GM21526 (cell line): ENCODE results near the gene EFR3B.

Experiments
- ATAC-seq: cut with Tn5 transposase; IDR thresholded peaks from one replicate; pipeline ENCODE4 v1.9.1; 2021; ENCODE audit warnings: moderate library complexity; ENCODE audit not compliant: unreplicated experiment, low FRiP score

Gene EFR3B

DNA sequence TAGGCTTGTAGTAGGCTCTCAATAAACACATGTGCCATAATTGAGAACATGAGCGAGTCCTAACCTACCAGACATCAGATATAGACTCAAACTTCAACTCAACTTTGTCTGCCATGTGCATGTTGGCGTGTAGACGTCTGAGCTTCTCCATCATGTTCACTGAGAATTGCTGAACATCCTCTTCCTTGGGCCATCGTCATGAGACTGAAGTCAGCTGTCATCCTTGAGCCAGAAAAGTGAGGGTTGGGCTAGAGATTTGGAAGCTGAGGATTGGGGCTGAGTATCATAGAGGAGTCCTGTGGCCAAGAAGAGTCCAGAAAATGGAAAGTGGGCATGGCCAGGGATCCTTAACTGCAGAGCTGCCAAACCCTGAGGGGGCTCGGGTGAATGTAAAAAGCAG is 7.8 kb upstream of the EFR3B start:
- ATAC-seq, result no peak

- no peak for ATAC-seq
These were observed 6.2 kb upstream of the EFR3B start for GRCh38 chr2:25035537-25036220.

DNA sequence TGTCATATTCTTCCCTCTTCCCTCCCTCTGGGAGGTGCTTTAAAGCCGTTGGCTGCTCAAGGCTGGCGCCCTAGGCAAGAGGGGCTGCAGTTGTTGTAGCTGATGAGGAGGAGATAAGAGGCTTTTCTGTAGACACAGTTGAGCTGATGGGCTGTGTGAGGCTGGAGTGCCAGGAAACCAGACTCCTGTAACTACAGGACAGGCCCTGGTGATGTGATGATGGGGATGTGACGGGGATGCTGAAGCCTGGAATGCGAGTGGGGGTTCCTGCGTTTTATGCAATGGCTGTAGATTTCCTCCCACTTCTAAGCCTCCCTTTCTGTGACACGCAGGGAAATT is 5.7 kb upstream of the EFR3B start:
- ATAC-seq, result no peak

DNA sequence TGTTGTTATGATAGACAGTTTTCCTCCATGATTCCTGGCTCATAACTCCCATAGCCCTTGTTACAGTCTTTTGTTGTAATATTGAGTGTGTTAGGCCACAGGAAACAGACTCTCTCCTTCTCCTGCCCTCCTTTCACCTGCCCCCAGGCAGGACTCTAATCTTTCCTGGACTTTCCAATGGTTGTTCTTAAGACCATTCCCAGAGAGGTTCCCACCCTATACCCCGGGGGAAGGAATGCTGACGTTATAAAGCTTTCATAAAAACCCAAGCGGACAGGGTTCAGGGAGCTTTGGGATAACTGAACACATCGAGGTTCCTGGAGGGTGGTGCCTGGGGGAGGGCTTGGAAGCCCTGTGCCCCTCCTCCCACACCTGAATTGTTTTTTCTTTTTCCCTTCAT is 2.8 kb upstream of the EFR3B start:
- no peak for ATAC-seq

GRCh38 chr2:25041307-25041927 is 459 bp upstream of the EFR3B start:
- ATAC-seq, result no peak

- ATAC-seq, result no peak
These were observed 705 bp downstream of the EFR3B start for GRCh38 chr2:25042321-25043240.

DNA sequence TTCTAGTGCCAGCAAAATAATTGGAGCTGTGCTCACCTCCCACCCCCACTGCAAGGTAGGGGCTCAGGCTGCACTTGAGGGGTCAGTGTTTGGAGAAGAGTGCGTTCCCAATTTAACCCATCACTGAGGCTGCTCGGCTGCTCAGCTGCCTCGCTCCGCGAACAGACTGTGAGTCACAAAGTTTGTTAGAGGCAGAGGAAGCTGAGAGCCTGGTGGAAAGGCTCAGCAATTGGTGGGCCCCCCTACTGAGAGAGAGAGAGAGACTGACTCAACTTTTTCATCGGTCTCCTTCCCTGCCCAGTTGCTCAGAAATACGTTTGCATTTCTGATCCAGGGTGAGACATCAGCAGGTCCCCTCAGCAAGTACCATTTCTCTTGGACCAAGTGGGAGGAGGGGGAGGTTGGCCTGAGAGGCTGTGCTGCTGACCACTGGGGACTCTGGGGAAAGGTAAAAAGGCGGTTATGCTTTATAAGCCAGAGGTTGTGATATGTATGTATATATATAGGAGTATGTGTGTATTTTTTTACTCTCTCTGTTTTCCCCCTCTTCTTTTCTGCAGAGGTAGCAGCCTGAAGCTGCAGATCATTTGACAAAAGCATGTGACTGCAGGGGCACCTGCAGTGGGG is 1.5 kb downstream of the EFR3B start:
- ATAC-seq, result no peak

- ATAC-seq, result no peak
These were observed 2.1 kb downstream of the EFR3B start for GRCh38 chr2:25044011-25044410.

- no peak for ATAC-seq
These were observed 3.1 kb downstream of the EFR3B start for GRCh38 chr2:25044990-25045389.

DNA sequence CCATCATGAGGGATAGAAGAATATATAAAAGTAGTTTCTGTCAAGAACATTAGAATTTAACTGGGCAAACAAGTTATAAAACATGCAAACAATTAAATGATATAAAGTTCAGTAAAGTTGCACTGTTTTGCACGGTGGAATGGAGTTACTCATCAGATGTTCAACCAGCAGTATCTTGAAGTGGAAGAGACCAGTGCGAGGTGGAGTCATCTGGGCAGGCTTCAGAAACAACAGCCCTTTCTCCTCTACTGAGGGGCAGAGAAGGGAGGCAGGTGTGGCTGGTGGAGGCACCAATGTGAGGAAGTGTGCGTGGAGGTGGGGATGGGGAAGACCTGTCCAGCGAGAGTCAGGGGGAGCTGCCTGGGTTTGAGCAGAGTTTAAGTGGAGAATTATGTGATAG is 7.5 kb downstream of the EFR3B start:
- ATAC-seq, result no peak

GRCh38 chr2:25050128-25050527 is 8.3 kb downstream of the EFR3B start:
- ATAC-seq, result no peak

DNA sequence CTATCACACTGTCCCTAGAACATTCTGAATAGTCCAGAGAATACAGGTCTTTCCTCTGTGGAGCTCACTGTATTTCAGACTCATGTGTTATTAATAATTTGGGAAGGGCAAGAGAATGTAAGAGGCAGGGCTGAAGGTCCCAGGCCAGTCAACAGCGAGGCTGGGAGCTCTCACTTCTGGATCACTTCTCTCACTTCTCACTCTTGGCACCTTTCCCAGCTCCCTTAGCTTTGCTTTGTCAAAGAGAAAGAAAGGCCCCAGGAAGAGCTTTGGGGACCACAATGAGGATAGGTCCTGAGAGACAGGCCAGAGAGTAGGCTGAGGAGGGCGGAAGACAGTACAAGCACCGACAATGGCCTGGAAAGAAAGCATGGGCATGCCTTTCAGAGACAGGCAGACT is 11.2 kb downstream of the EFR3B start:
- ATAC-seq, result no peak

- no peak for ATAC-seq
These were observed 12.8 kb downstream of the EFR3B start for GRCh38 chr2:25054720-25055119.

GRCh38 chr2:25055376-25055920 is 13.6 kb downstream of the EFR3B start:
- ATAC-seq, result no peak

GRCh38 chr2:25056098-25056821 is 14.4 kb downstream of the EFR3B start:
- no peak for ATAC-seq

GRCh38 chr2:25062511-25062917 is 20.6 kb downstream of the EFR3B start:
- ATAC-seq, result no peak

DNA sequence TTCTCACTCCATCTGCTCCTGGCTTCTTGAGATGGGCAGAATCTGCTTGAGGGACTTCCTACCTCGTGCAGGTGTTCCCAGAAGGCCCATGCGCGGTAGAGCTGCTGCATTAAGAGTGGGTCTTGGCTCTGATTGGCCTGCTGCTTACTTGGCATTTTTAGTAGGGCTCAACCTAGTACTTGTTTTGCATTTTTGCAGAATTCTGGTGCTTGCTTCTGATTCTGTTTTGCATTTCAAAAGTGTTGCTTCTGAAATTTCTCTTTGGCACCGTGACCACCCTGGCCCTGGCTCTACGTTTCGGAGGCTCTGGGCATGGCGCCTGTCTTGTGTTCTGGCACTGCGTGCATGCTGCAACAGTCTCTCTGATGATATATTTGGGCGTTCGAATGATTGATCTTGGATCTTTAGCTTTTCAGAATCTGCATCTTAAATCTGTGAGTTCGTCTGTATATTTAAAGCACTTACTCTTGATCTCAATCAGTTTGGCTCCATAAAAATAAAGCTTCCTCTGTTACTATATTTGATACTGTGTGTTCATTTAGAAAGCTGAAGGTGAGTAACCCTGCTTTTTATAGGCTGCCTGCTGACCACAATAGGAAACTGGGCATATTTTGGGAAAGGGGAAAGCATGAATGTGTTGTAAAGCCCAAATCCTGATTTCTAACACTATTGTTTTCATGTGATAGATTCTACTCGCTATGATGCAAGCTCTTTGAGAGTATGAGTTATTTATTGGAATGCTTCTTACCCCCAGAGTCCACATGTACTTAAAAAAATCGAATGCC is 22.2 kb downstream of the EFR3B start:
- peak; percentile 72 for ATAC-seq

DNA sequence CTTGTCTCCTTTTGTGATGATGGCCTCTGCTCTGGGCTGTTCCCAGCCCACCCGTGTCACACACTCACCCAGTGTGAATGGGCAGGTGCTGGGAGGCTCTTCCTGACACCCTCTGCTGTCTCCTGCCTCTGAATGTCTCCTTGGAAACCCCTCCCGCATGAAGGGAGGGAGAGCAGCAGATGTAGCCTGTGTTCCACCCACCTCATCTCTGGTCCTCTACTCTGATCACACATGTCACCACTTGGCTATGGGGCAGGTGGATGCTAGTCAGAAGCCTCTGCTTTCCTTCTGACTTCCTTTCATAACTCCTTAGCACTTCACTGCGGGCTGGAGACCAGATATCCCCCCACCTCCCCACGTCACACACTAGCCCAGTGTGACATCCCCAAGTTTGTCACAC is 23.9 kb downstream of the EFR3B start:
- no peak for ATAC-seq

- no peak for ATAC-seq
These were observed 24.6 kb downstream of the EFR3B start for GRCh38 chr2:25066455-25066854.
